ENCODE data around the gene PEX5.

PEX5 gene

DNA sequence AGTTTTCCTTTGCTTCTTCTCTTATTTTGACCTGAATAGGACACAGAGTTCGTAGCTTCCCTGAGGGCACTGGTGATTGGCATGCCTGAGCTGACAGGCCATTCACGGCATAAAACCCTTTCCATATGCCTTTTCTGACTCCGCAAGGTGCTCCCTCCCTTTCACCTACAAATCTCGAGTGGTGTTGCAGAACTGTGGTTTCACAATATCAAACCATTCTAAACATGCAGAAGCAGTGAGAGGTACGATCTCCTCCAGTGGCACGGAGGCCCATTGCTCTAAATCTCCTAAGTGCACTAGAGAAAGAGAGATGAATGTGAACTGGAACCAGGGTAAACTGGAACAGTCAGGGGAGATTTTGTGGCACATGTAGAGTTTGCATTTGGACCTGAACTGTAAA lies 35.4 kb upstream of the PEX5 start:
- TF ChIP-seq, protein P1, sequence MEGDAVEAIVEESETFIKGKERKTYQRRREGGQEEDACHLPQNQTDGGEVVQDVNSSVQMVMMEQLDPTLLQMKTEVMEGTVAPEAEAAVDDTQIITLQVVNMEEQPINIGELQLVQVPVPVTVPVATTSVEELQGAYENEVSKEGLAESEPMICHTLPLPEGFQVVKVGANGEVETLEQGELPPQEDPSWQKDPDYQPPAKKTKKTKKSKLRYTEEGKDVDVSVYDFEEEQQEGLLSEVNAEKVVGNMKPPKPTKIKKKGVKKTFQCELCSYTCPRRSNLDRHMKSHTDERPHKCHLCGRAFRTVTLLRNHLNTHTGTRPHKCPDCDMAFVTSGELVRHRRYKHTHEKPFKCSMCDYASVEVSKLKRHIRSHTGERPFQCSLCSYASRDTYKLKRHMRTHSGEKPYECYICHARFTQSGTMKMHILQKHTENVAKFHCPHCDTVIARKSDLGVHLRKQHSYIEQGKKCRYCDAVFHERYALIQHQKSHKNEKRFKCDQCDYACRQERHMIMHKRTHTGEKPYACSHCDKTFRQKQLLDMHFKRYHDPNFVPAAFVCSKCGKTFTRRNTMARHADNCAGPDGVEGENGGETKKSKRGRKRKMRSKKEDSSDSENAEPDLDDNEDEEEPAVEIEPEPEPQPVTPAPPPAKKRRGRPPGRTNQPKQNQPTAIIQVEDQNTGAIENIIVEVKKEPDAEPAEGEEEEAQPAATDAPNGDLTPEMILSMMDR (IDR thresholded peaks at IDR 0.05; ENCODE audit: insufficient read depth, missing control alignments) = no peak
- DNase-seq (ENCODE audit: insufficient read length, low spot score) (no peak), FAIRE-seq (no peak)

DNA sequence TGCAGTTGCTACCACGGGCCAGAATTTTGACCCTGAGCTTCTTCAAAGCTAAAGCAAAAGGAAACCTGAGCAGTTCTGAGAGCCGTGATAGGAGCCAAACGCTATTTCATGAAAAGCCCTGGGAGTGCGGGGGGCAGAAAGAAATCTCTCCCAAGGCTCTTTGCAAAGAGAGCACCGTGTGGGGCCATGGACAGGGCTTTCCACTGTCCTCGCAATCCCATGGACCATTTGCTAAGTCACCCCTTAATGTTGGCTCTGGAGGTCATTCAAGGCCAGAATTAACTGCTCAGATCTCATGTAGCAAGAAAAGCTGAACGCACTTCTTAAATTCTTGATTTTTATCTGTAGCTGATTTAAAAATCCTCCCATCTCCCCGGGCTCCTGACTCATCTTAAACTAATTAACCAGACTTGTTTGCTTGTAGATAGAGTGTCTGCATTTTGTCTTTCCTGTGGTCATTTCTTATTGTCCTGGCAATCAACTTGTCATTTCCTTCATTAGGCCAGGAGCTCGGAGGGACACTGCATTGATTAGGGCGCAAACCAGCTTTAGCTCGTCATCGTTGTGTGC lies 34.5 kb upstream of the PEX5 start:
- DNase-seq (ENCODE audit: insufficient read length, low spot score) = no peak
- TF ChIP-seq, protein P1 (IDR thresholded peaks at IDR 0.05; ENCODE audit: insufficient read depth, missing control alignments) = no peak
- FAIRE-seq = no peak

DNA sequence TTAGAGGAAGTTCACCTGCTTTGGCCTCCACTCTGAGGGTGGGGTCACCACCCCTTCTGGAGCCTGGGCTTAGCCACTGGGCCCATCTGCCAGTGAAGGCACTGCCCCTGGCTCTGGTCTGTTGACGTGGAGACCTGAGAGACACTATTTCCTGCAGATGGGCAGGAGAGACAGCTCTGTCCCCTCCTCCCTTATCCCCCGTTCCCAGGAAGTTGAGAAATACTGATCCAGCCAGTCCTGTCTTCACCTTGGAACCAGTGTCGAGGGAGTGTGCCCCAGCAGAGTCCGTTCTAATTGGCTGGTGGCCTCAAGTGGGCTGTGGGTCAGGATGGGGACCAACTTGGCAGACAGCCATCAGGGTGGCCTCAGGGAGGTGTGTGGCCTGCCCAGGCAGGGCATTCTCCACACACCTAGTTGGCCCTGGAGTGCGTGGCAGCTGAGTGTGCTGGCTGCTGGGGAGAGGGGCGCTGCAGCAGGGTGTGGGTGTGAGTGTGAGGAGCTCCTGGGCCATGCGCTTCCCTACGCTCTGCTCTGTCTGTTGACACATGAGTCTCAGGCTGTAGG lies 33.9 kb upstream of the PEX5 start:
- FAIRE-seq = no peak
- DNase-seq (ENCODE audit: insufficient read length, low spot score) = no peak
- TF ChIP-seq, protein P1 (IDR thresholded peaks at IDR 0.05; ENCODE audit: insufficient read depth, missing control alignments) = no peak

DNA sequence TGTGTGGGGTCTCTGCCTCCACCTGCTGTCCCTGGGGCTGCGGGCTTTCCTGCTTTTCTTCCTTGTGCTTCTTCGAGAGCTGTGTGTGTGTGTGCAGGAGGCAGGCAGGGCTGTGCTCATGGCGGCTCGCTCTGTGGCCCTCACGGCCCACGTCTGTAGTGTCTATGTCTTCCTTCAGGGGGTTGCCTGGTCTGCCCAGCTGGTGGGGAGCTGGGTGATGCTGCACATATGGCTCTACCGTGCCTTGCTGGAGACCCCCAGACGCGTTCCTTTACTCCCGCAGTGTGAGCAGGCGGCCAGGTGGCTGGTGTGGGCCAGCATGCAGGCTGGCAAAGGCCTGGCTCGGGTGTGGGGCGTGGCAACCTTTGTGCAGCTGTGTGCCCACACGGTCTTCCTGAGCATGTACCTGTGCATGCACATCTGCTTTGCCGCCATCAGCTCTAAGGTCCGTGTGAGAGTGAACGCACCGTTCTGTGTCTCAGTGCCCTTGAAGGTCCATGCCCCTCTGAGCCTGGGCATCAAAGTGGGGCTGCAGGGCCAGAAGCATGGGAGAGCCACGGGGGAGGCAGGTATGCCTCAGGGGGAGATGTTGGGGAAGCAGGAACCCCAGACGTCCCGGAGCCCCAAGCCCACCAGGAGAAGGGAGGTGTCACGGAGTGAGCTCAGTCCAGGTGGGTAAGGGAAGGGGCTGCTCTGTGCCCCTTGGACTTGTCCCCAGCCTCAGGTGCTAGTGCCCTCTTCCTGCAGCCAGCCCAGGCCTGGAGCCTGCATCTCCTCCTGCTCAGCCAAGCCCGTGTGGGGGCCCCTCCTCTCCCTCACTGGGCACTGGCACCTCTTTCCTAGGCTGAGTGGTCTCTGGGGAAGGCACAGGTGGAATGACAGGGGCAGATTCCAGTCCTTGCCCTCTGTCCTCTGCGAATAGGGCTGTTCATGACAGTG lies 33.0 kb upstream of the PEX5 start:
- DNase-seq (ENCODE audit: insufficient read length, low spot score) = no peak
- FAIRE-seq = no peak
- TF ChIP-seq, protein P1 (IDR thresholded peaks at IDR 0.05; ENCODE audit: insufficient read depth, missing control alignments) = no peak

DNA sequence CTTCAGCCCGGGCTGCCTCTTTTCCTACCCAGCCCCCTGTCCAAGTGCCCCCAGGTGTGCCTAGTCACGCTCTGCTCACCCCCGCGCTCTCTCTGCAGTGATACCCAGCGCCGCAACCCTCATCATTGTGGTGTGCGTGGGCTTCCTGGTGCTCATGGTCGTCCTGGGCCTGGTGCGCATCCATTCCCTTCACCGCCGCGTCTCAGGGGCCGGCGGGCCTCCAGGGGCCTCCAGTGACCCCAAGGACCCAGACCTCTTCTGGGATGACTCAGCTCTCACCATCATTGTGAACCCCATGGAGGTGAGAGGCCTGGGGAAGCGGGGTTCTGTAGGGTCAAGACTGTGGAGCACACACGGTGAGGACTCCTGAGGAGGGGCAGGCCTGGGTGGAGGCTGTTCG lies 32.1 kb upstream of the PEX5 start:
- TF ChIP-seq, protein P1 (IDR thresholded peaks at IDR 0.05; ENCODE audit: insufficient read depth, missing control alignments) = no peak
- DNase-seq (ENCODE audit: insufficient read length, low spot score) = no peak
- no peak for FAIRE-seq

DNA sequence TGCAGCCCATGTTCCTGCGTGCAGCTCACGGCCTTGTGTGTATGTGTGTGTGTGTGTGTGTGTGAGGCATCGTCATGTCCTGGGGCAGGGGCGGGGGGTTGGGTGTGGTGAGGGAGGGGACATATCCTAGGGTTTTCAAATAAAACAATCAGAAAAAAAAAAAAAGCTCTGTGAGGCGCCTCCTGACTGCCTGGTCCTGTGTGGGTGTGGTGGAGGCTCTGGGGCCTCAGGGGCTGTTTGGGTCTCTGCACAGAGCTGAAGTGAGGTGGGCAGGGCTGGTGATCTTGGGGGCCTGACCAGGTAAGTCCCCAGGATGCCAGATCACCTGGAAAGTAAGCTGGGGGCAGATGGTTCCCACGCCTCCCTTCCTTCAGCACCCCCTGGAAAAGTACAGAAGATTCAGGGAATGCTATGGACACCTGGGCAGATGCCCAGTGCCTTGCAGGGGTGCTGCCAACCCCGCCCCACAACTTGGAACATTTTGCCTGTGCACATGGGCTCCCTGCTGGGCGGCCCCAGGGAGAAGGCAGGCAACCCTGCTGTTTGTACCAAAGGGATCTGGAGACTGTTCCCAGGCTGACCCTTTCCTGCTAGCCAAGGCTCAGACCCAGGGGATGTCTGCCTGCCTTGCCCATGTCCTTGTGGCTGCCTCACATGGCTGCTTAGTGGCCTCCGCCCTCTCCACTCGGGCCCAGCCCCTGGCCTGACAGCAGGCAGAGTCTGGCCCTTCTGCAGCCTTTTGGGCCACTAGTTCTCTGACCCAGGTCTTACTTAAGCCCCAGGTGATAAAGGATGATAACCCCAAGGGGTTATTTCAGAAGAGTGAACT lies 30.5 kb upstream of the PEX5 start:
- no peak for FAIRE-seq
- no peak for DNase-seq (ENCODE audit: insufficient read length, low spot score)

More for the DNA sequence above, 30.5 kb upstream of the PEX5 start:
- TF ChIP-seq, protein P1 (IDR thresholded peaks at IDR 0.05; ENCODE audit: insufficient read depth, missing control alignments) = no peak
